Liver (tissue), 3 donors: ENCODE data around the gene JAK1.

ENCODE experiments used
- JUND ChIP-seq, 2 donors: IDR thresholded peaks; 2 replicates each; pipeline ENCODE4 v1.6.1; 2016; ENCODE audit warnings: antibody characterized with exemption in 2 of 2
- MAX ChIP-seq: IDR thresholded peaks from 2 replicates; pipeline ENCODE4 v1.6.1; 2016; ENCODE audit warnings: antibody characterized with exemption
- TF ChIP-seq, protein P1 (sequence below): fragments of 150-350 bp; IDR thresholded peaks from 2 replicates; pipeline ENCODE4 v1.5.1; 2017; ENCODE audit warnings: improper control_type of control experiment, low read depth, low read length; ENCODE audit not compliant: missing input control
- donor health status: healthy.
- donor health status: healthy.

DNA sequence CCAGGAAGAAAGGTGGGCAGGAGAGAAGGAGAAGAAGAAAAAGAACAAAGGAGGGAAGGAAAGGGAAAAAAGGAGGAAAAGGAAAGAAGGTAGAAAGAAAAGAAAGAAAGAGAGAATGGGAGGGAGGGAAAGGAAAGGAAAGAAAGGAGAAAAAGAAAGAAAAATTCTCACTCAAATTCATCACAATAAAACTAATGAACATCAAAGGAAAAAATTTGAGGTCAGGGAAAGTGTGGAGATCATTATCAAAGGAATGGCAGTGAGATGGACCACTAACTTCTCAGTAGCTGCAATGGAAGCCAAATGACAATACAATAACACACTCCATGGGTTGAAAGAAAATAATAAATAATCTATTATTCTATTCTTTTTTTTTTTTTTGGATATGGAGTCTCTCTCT, 48.0 kb upstream of the JAK1 start:
- no peak for TF ChIP-seq MAX
- TF ChIP-seq, protein P1, sequence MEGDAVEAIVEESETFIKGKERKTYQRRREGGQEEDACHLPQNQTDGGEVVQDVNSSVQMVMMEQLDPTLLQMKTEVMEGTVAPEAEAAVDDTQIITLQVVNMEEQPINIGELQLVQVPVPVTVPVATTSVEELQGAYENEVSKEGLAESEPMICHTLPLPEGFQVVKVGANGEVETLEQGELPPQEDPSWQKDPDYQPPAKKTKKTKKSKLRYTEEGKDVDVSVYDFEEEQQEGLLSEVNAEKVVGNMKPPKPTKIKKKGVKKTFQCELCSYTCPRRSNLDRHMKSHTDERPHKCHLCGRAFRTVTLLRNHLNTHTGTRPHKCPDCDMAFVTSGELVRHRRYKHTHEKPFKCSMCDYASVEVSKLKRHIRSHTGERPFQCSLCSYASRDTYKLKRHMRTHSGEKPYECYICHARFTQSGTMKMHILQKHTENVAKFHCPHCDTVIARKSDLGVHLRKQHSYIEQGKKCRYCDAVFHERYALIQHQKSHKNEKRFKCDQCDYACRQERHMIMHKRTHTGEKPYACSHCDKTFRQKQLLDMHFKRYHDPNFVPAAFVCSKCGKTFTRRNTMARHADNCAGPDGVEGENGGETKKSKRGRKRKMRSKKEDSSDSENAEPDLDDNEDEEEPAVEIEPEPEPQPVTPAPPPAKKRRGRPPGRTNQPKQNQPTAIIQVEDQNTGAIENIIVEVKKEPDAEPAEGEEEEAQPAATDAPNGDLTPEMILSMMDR: no peak
- TF ChIP-seq JUND (IDR thresholded peaks at IDR 0.05): no peak
